Activated naive CD4-positive, alpha-beta T cell treated with anti-CD3 and anti-CD28 coated beads, Interleukin-2, amount 50 U/mL, for 72 hours (primary cell): ENCODE measurements around the gene ZFAND3. TPM values are rescaled to one million over a fixed set of nuclear protein-coding genes. Genes with fewer than 3 reads are reported as not detected.
A peak's percentile ranks its signal among the peaks of the same experiment; 100 is the strongest.
"Not testable (repeated sequence)": the region's sequence is repeated elsewhere in the genome, so short reads cannot be mapped to it uniquely, and the experiment has no call there.

ENCODE experiments used
- ATAC-seq, 2 donors: fragments of 150-1000 bp; cut with Tn5 transposase; 2 replicates each; pipeline ENCODE4 v1.10.0; 2021; ENCODE audit warnings: mild to moderate bottlenecking in 2 of 2, moderate library complexity in 2 of 2
- DNase-seq, 2 donors: peaks; one replicate each; pipeline ENCODE4 v3.0.0; 2021 to 2022; ENCODE audit warnings: low spot score in 2 of 2
- H3K27ac Mint-ChIP-seq, 2 donors: one replicate each; pipeline ENCODE4 v1.8.0; 2022; ENCODE audit warnings: mild to moderate bottlenecking in 2 of 2, mixed read lengths in 2 of 2
- H3K36me3 Mint-ChIP-seq, 2 donors: one replicate each; pipeline ENCODE4 v1.8.0; 2022; ENCODE audit warnings: mixed read lengths in 2 of 2
- H3K9me3 Mint-ChIP-seq, 2 donors: one replicate each; pipeline ENCODE4 v1.8.0; 2022; ENCODE audit warnings: mixed read lengths in 2 of 2
- total RNA-seq, 2 donors: library from RNA; stranded (reverse); gene quantifications; one replicate each; pipeline ENCODE4 v1.2.3, GENCODE V29; 2022

ZFAND3 gene
- total RNA-seq, 2 donors from 2014 or later, result 34.1 to 37.2 TPM

- ATAC-seq (peak; percentile 43 to 86), DNase-seq (no peak)
- no peaks in the 10 kb centered on the region for H3K9me3 Mint-ChIP-seq
- H3K36me3 Mint-ChIP-seq, result peaks cover 0 to 6% of the 10 kb centered on the region in 2 donors
- H3K27ac Mint-ChIP-seq, result no peak overlapping the region
Measured at GRCh38 chr6:37952027-37952426, 132.5 kb downstream of the ZFAND3 start.

- no peak overlapping the region for H3K27ac Mint-ChIP-seq
- H3K9me3 Mint-ChIP-seq, result no peaks in the 10 kb centered on the region
- ATAC-seq, result no peak
- no peak for DNase-seq
- no peaks in the 10 kb centered on the region for H3K36me3 Mint-ChIP-seq
Measured at GRCh38 chr6:37954791-37955190, 135.3 kb downstream of the ZFAND3 start.

DNA sequence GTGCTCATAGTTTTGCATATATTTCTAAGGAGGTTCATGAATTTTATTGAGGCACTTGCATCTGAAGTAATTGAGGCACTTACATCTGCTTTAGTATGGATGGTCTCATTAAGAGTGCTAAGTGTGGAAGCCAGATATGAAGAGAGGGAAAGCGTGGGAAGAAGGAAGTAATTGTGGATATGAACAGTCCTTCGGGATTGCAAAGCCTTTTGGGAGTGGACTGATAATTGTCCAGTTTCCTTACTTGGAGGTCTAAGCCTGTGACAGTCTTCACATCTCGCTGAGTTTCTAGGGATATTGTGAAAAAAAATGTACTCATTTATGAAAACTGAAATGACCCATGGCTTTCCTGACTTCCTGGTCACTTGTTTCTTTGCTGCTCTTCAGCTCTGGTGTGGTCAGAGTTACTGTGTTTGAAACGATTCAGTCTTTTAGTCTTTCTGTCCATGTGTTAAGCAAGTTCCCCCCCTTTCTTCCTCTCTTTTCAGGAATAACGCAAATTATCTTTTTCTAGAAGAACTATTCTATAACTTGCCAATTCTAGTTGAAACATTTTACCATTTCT is 137.3 kb downstream of the ZFAND3 start:
- Mint-ChIP-seq H3K9me3 (peaks cover under 1 to 3% of the 10 kb centered on the region in 2 donors), H3K36me3 (peaks cover 9 to 10% of the 10 kb centered on the region in 2 donors), H3K27ac (no peak overlapping the region)
- DNase-seq, result no peak
- no peak for ATAC-seq

DNA sequence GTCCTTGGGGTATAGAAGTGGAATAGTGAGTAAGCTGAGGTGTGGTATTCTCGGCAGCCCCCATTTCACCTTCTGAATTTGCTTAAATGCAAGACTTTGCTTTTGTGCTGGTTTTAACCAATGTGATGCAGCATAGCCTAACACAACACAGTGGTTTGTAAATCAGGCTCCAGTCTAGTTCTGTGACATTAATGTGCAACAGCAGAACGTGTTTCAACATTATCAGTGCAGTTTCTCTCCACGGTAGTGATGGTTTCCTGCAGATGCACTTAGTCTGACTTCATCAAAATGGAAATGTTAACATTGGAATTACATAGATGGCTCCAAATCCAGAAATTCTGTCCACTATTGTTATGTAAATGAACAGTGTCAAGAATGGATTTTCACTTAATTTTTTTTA is 139.5 kb downstream of the ZFAND3 start:
- H3K9me3 Mint-ChIP-seq, result peaks cover 3 to 12% of the 10 kb centered on the region in 2 donors
- H3K36me3 Mint-ChIP-seq, result peaks cover 14 to 23% of the 10 kb centered on the region in 2 donors
- ATAC-seq (no peak), DNase-seq (no peak)
- no peak overlapping the region for H3K27ac Mint-ChIP-seq

DNA sequence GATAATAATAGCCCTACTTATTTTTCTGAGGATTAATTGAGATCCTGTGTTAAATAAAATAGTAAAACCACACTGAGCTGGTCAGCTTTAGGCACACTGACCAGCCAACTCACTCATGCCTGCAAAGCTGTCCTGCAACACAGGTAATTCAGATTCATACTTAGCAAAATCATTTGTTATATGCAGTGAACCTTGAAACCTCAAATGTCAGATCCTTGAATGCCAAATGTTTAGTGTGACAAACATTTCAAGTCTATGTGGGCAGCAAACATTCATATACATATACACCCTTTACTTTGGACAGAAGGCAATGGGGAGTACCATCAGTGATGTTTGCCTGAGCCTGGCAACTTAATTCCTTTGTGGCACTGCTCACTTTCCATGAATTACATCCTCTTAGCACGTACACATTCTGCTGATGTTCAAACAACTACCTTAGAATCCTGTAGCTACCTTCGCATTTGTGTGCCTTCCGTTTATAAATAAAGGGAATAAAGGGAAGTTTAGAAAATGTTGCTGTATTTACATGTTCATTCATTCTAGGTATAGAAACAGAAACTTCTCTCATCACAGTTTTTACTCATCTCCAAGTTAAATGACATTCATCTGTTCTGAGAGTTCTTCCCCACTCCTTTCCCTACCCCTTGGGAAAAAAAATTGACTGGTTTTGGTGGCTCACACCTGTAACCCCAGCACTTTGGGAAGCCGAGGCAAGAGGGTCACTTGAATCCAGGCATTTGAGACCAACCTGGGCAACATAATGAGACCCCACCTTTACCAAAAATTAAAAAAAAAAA is 140.8 kb downstream of the ZFAND3 start:
- H3K27ac Mint-ChIP-seq, result peak overlapping the region in 1 of 2 donors; percentile 45
- DNase-seq (no peak), ATAC-seq (peak in 1 of 2 donors; percentile 24)
- peaks cover 3 to 12% of the 10 kb centered on the region in 2 donors for H3K9me3 Mint-ChIP-seq
- H3K36me3 Mint-ChIP-seq, result peaks cover 14 to 23% of the 10 kb centered on the region in 2 donors

DNA sequence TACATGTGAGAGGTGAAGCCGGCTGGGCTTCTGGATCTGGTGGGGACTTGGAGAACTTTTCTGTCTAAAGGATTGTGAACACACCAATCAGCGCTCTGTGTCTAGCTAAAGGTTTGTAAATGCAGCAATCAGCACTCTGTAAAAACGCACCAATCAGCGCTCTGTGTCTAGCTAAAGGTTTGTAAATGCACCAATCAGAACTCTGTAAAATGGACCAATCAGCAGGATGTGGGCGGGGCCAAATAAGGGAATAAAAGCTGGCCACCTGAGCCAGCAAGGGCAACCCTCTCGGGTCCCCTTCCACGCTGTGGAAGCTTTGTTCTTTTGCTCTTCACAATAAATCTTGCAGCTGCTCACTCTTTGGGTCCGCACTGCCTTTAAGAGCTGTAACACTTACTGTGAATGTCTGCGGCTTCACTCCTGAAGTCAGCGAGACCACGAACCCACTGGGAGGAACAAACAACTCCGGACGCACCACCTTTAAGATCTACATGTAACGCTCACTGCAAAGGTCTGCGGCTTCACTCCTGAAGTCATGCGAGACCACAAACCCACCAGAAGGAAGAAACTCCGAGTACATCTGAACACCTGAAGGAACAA is 143.1 kb downstream of the ZFAND3 start:
- not testable (repeated sequence) for H3K27ac Mint-ChIP-seq, ATAC-seq
- peak in 1 of 2 donors; percentile 55 for DNase-seq

DNA sequence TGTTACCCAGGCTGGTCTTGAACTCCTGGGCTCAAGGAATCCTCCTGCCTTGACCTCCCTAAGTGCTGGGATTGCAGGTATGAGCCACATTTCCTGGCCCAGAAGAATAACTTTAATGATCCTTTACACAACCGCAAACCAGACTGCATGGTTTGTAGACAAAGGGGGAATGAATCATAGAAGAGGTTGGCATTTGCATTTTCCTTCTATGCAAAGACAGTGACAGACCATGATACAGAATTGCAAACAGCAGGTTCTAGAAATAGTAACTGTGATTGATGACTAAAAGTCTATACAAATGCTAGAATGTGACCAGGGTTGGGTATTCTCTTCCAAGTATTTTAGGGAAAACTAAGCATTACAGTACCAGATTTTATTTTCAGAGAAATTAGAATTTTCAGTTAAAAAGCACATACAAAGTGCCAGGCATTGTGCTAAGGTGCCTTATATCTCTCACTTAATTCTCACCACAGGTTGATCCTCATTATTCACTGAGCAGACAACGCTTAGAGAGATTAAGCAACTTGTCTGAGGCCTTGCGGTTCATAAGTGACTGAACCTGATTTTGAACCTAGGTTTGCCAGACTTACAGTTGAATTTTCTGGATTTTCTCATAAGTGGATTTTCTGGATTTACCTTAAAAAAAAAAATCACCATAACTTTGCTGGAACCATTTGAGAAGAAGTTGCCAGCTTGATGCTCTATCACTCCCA is 146.6 kb downstream of the ZFAND3 start:
- no peak for DNase-seq
- Mint-ChIP-seq H3K36me3 (peaks cover 12 to 41% of the 10 kb centered on the region in 2 donors), H3K27ac (peak overlapping the region in 1 of 2 donors; percentile 70), H3K9me3 (peaks cover 7 to 17% of the 10 kb centered on the region in 2 donors)
- ATAC-seq, result peak; percentile 38 to 89

More for the DNA sequence above, 143.1 kb downstream of the ZFAND3 start:
- H3K9me3 Mint-ChIP-seq, result peaks cover 3 to 12% of the 10 kb centered on the region in 2 donors
- H3K36me3 Mint-ChIP-seq, result peaks cover 14 to 31% of the 10 kb centered on the region in 2 donors

- H3K9me3 Mint-ChIP-seq, result peaks cover 4 to 17% of the 10 kb centered on the region in 2 donors
- no peak overlapping the region for H3K27ac Mint-ChIP-seq
- ATAC-seq, result no peak
- H3K36me3 Mint-ChIP-seq, result peaks cover 5 to 34% of the 10 kb centered on the region in 2 donors
- DNase-seq, result no peak
Measured at GRCh38 chr6:37966801-37967200, 147.3 kb downstream of the ZFAND3 start.

DNA sequence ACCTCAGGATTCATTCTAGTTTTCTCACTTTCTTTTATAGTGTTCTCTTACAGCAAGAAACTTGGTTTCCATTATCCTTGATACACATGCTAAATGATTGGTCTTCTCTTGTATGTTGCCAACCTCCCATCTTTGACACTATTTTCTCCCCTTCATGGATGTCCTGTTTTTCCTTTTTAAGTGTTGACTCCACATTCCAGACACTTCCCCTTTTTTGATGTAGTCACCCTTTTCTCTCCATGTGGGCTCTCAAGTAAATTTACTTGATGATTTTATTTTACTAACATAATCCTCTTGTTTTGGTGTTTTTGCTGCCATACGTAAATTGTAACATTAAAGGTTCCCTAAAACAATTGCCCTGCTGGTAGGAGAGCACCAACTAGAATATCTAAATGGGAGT is 148.1 kb downstream of the ZFAND3 start:
- peaks cover 4 to 10% of the 10 kb centered on the region in 2 donors for H3K9me3 Mint-ChIP-seq
- ATAC-seq (no peak), DNase-seq (no peak)
- H3K36me3 Mint-ChIP-seq, result peaks cover 0 to 30% of the 10 kb centered on the region in 2 donors
- no peak overlapping the region for H3K27ac Mint-ChIP-seq

- DNase-seq (no peak), ATAC-seq (no peak)
- Mint-ChIP-seq H3K36me3 (peaks cover 9 to 45% of the 10 kb centered on the region in 2 donors), H3K9me3 (peaks cover 4 to 14% of the 10 kb centered on the region in 2 donors), H3K27ac (no peak overlapping the region)
Measured at GRCh38 chr6:37971266-37971665, 151.7 kb downstream of the ZFAND3 start.

DNA sequence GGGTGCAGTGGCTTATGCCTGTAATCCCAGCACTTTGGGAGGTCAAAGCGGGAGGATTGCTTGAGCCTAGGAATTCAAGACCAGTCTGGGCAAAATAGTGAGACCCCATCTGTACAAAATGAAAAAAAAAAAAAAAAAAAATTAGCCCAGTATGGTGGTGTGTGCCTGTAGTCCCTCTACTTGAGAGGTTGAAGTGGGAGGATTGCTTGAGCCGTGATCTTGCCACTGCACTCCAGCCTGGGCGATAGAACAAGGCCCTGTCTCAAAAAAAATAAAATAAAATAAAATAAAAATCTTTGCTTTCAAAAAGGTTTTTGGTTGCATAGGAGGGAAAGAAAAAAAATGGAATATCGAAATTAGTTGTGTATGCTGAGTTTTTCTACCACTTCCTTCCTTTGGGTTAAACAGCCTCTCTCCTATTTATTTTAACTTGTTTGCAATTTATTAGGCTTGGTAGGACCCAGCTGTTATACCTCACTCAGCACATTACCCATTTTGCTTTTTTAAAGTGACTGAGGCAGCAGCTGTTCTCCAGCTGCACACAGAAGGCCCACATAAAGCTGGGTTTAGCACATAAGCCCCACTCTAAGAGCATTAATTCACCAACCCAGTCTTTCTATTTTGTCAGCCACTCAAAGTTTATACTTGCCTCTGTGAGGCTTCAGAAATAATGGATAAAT is 152.3 kb downstream of the ZFAND3 start:
- Mint-ChIP-seq H3K27ac (no peak overlapping the region), H3K36me3 (peaks cover 9 to 41% of the 10 kb centered on the region in 2 donors)
- ATAC-seq, result no peak

DNA sequence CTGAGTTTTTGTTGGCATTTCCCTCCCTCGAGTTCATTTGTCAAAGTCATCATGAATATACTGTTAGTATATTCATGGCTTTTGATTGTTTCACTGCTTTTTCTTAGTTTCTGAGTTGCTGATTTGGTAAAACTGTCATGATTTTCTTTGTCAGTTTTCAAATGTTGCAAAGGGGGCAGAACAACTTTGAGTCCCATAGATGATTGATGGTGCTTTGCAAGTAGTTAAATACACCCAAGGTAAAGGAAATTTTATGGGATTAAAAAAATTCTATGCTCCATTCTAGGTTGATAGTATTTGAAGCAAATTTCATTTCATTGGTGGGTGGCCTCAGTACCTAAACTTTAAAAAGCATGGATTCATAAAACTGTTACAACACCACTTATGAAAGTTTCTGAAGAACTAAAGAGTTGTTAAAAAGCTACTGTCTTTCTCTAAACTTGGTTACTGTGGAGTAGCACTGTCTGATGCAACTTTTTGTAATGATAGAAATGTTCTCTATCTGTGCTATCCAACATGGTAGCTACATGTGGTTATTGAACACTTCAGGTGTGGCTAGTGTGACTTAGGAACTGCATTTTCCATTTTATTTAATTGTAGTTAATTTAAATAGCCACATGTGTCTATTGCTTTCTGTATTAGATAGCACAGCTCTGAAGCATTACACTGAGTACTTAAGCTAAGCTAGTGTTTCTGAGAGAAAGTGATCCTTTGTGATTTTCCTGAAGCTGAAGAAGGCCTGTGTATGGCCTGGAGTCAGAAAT is 153.6 kb downstream of the ZFAND3 start:
- peaks cover 9 to 38% of the 10 kb centered on the region in 2 donors for H3K36me3 Mint-ChIP-seq
- ATAC-seq (no peak), DNase-seq (no peak)
- peaks cover under 1 to 19% of the 10 kb centered on the region in 2 donors for H3K9me3 Mint-ChIP-seq
- no peak overlapping the region for H3K27ac Mint-ChIP-seq

More for the DNA sequence above, 152.3 kb downstream of the ZFAND3 start:
- H3K9me3 Mint-ChIP-seq, result peaks cover 4 to 14% of the 10 kb centered on the region in 2 donors
- DNase-seq, result no peak

DNA sequence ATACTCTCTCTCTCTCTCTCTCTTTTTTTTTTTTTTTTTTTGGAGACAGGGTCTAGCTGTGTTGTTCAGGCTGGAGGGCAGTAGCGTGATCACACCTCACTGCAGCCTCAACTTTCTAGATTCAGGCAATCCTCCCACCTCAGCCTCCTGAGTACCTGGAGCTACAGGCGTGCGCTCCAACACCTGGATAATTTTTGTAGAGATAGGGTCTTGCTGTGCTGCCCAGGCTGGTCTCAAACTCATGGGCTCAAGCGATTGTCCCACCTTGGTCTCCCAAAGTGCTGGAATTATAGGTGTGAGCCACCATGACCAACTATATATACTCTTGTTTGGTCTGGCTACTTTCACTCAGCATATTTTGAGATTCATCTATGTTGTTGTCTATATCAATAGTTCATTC is 154.9 kb downstream of the ZFAND3 start:
- Mint-ChIP-seq H3K9me3 (peaks cover 0 to 14% of the 10 kb centered on the region in 2 donors), H3K36me3 (peaks cover 9 to 35% of the 10 kb centered on the region in 2 donors), H3K27ac (no peak overlapping the region)
- DNase-seq, result no peak
- no peak for ATAC-seq

- ATAC-seq, result no peak
- H3K36me3 Mint-ChIP-seq, result peaks cover 9 to 35% of the 10 kb centered on the region in 2 donors
- no peak for DNase-seq
- H3K9me3 Mint-ChIP-seq, result peaks cover 0 to 14% of the 10 kb centered on the region in 2 donors
- H3K27ac Mint-ChIP-seq, result no peak overlapping the region
Measured at GRCh38 chr6:37974943-37975342, 155.4 kb downstream of the ZFAND3 start.

GRCh38 chr6:37977715-37978114 is 158.2 kb downstream of the ZFAND3 start:
- Mint-ChIP-seq H3K36me3 (peaks cover 9 to 30% of the 10 kb centered on the region in 2 donors), H3K27ac (peak overlapping the region; percentile 48 to 53), H3K9me3 (peaks cover 0 to 14% of the 10 kb centered on the region in 2 donors)
- DNase-seq, result no peak
- no peak for ATAC-seq
